ENCODE data around the gene KCNA10.

Gene KCNA10

GRCh38 chr1:110548381-110548780, 29.4 kb upstream of the KCNA10 start:
- Mint-ChIP-seq H3K4me3 (no peak overlapping the region), H3K4me1 (no peaks in the 10 kb centered on the region), H3K27me3 (peaks cover 70% of the 10 kb centered on the region), H3K27ac (ENCODE audit: low read depth) (no peak overlapping the region), H3K9me3 (no peaks in the 10 kb centered on the region), H3K36me3 (ENCODE audit: insufficient read depth) (no peaks in the 10 kb centered on the region)
- ATAC-seq (replicated peaks; ENCODE audit: extremely low read depth, poor library complexity, severe bottlenecking) (no peak), DNase-seq (ENCODE audit: low spot score in 2 of 2) (no peak)

GRCh38 chr1:110547017-110547416, 28.0 kb upstream of the KCNA10 start:
- ATAC-seq (replicated peaks; ENCODE audit: extremely low read depth, poor library complexity, severe bottlenecking) = no peak
- no peak overlapping the region for H3K4me3 Mint-ChIP-seq
- peaks cover 57% of the 10 kb centered on the region for H3K27me3 Mint-ChIP-seq
- H3K27ac Mint-ChIP-seq (ENCODE audit: low read depth) = no peak overlapping the region
- no peaks in the 10 kb centered on the region for H3K36me3 Mint-ChIP-seq (ENCODE audit: insufficient read depth)
- H3K4me1 Mint-ChIP-seq = no peaks in the 10 kb centered on the region
- DNase-seq (ENCODE audit: low spot score in 2 of 2) = no peak
- H3K9me3 Mint-ChIP-seq = no peaks in the 10 kb centered on the region

- ATAC-seq (replicated peaks; ENCODE audit: extremely low read depth, poor library complexity, severe bottlenecking) = no peak
- Mint-ChIP-seq H3K4me1 (no peaks in the 10 kb centered on the region), H3K27ac (ENCODE audit: low read depth) (no peak overlapping the region), H3K36me3 (ENCODE audit: insufficient read depth) (no peaks in the 10 kb centered on the region), H3K27me3 (peaks cover 42% of the 10 kb centered on the region), H3K4me3 (no peak overlapping the region), H3K9me3 (no peaks in the 10 kb centered on the region)
- DNase-seq (ENCODE audit: low spot score in 2 of 2) = no peak
Observed at GRCh38 chr1:110545492-110545891, 26.5 kb upstream of the KCNA10 start.

GRCh38 chr1:110544753-110545152, 25.8 kb upstream of the KCNA10 start:
- ATAC-seq (replicated peaks; ENCODE audit: extremely low read depth, poor library complexity, severe bottlenecking) (no peak), DNase-seq (ENCODE audit: low spot score in 2 of 2) (no peak)
- Mint-ChIP-seq H3K4me3 (no peak overlapping the region), H3K27me3 (peaks cover 40% of the 10 kb centered on the region), H3K4me1 (no peaks in the 10 kb centered on the region), H3K9me3 (no peaks in the 10 kb centered on the region), H3K36me3 (ENCODE audit: insufficient read depth) (no peaks in the 10 kb centered on the region), H3K27ac (ENCODE audit: low read depth) (no peak overlapping the region)

GRCh38 chr1:110542725-110543124, 23.8 kb upstream of the KCNA10 start:
- Mint-ChIP-seq H3K9me3 (no peaks in the 10 kb centered on the region), H3K27ac (ENCODE audit: low read depth) (no peak overlapping the region), H3K36me3 (ENCODE audit: insufficient read depth) (no peaks in the 10 kb centered on the region), H3K4me1 (no peaks in the 10 kb centered on the region), H3K27me3 (peaks cover 40% of the 10 kb centered on the region), H3K4me3 (no peak overlapping the region)
- no peak for DNase-seq (ENCODE audit: low spot score in 2 of 2)
- no peak for ATAC-seq (replicated peaks; ENCODE audit: extremely low read depth, poor library complexity, severe bottlenecking)

DNA sequence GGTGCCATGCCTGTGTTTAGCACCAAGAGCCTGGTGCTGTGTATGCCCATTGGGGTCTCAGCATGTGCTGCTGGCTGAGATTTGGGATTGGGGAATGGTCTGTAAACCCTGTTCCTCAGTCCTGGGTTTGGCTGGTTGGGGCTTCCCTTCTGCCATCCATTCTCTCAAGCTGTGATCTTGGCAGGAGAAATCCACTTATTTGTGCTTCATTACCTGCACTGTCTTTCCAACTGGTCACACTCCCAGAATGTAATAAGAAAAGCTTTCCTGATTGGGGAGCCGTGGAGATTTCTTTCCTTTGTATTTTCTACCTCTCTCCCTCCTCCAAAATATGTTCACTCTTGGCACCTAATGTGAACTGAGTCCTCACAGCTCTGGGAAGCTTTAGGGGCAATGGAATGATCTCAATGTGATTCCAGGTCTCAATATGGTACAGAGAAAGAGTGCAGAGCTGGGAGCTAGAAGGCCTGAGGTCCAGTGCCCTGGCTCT, 23.0 kb upstream of the KCNA10 start:
- H3K4me1 Mint-ChIP-seq = no peaks in the 10 kb centered on the region

DNA sequence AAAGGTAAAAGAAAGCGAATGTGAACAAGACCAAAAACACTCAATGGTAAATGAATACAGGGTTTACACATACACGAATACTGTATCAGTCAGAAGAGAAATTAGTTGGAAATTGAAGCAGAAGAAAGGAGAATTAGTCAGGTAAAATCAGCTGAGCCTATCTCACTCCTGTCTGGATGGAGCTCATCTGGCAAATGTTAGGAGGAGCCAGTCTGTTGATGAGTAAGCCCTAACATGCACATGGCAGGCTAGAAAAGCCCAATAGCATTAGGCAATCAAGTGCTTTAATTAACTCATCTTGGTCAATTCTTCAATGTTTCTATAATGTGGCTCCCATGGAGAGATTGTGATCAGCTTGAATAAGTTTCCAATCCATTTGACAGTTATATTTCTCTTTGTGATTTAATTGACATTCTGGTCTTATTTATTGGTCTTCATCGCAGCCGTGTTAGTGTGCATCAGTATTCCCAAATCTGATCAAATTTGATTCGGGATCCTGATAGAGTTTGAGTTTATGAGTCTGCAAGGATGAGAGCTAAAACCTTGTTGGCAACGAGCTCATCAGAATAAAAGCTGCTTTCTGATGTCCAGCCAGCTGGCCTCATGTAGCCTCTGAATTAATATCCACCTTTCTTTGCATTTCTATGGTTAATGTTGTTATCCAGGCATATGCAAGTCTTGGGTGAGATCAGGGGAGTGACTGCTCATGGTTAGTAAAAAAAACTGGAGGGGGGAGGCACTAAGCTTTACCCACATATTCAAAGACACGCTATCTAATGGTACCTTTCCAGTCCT, 22.1 kb upstream of the KCNA10 start:
- H3K27me3 Mint-ChIP-seq = peaks cover 27% of the 10 kb centered on the region
- no peaks in the 10 kb centered on the region for H3K9me3 Mint-ChIP-seq
- H3K27ac Mint-ChIP-seq (ENCODE audit: low read depth) = no peak overlapping the region
- H3K36me3 Mint-ChIP-seq (ENCODE audit: insufficient read depth) = no peaks in the 10 kb centered on the region
- H3K4me1 Mint-ChIP-seq = no peaks in the 10 kb centered on the region
- no peak for DNase-seq (ENCODE audit: low spot score in 2 of 2)
- ATAC-seq (replicated peaks; ENCODE audit: extremely low read depth, poor library complexity, severe bottlenecking) = no peak
- H3K4me3 Mint-ChIP-seq = no peak overlapping the region

More for the DNA sequence above, 23.0 kb upstream of the KCNA10 start:
- Mint-ChIP-seq H3K4me3 (no peak overlapping the region), H3K9me3 (no peaks in the 10 kb centered on the region), H3K36me3 (ENCODE audit: insufficient read depth) (no peaks in the 10 kb centered on the region), H3K27ac (ENCODE audit: low read depth) (no peak overlapping the region), H3K27me3 (peaks cover 35% of the 10 kb centered on the region)
- DNase-seq (ENCODE audit: low spot score in 2 of 2) (no peak), ATAC-seq (replicated peaks; ENCODE audit: extremely low read depth, poor library complexity, severe bottlenecking) (no peak)

- no peaks in the 10 kb centered on the region for H3K36me3 Mint-ChIP-seq (ENCODE audit: insufficient read depth)
- DNase-seq (ENCODE audit: low spot score in 2 of 2) (no peak), ATAC-seq (replicated peaks; ENCODE audit: extremely low read depth, poor library complexity, severe bottlenecking) (no peak)
- H3K27me3 Mint-ChIP-seq = peaks cover 19% of the 10 kb centered on the region
- H3K9me3 Mint-ChIP-seq = no peaks in the 10 kb centered on the region
- H3K4me3 Mint-ChIP-seq = no peak overlapping the region
- no peaks in the 10 kb centered on the region for H3K4me1 Mint-ChIP-seq
- no peak overlapping the region for H3K27ac Mint-ChIP-seq (ENCODE audit: low read depth)
Observed at GRCh38 chr1:110538921-110539320, 19.9 kb upstream of the KCNA10 start.

DNA sequence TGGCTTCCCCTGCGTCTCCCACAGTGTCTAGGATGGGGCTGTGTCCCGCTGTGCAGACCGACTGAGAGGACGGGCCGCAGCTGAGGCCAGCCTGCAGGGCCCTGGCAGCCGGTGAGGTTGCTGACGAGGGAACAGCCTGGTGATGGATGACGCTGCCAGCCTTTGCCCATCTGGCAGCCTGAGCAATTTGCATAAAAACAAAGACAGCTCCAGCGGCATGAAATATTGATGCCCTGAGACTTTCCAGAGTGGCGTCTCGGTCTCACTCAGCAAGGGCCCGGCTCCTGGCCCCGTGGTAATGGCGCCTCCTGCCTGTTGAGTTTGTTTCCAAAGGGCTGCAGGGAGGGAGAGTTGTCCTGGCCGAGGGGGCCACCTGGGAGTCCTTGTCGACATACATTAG, 19.1 kb upstream of the KCNA10 start:
- Mint-ChIP-seq H3K36me3 (ENCODE audit: insufficient read depth) (no peaks in the 10 kb centered on the region), H3K27ac (ENCODE audit: low read depth) (no peak overlapping the region), H3K4me3 (no peak overlapping the region), H3K4me1 (no peaks in the 10 kb centered on the region), H3K9me3 (no peaks in the 10 kb centered on the region), H3K27me3 (peaks cover 20% of the 10 kb centered on the region)
- no peak for ATAC-seq (replicated peaks; ENCODE audit: extremely low read depth, poor library complexity, severe bottlenecking)
- no peak for DNase-seq (ENCODE audit: low spot score in 2 of 2)

- no peak overlapping the region for H3K27ac Mint-ChIP-seq (ENCODE audit: low read depth)
- H3K36me3 Mint-ChIP-seq (ENCODE audit: insufficient read depth) = no peaks in the 10 kb centered on the region
- DNase-seq (ENCODE audit: low spot score in 2 of 2) (no peak), ATAC-seq (replicated peaks; ENCODE audit: extremely low read depth, poor library complexity, severe bottlenecking) (no peak)
- H3K9me3 Mint-ChIP-seq = no peaks in the 10 kb centered on the region
- peaks cover 34% of the 10 kb centered on the region for H3K27me3 Mint-ChIP-seq
- H3K4me3 Mint-ChIP-seq = no peak overlapping the region
- H3K4me1 Mint-ChIP-seq = no peaks in the 10 kb centered on the region
Observed at GRCh38 chr1:110535985-110536384, 17.0 kb upstream of the KCNA10 start.

GRCh38 chr1:110533230-110533629, 14.3 kb upstream of the KCNA10 start:
- no peak overlapping the region for H3K27ac Mint-ChIP-seq (ENCODE audit: low read depth)
- H3K4me1 Mint-ChIP-seq = no peaks in the 10 kb centered on the region
- H3K36me3 Mint-ChIP-seq (ENCODE audit: insufficient read depth) = no peaks in the 10 kb centered on the region
- no peak overlapping the region for H3K4me3 Mint-ChIP-seq
- ATAC-seq (replicated peaks; ENCODE audit: extremely low read depth, poor library complexity, severe bottlenecking) = no peak
- H3K9me3 Mint-ChIP-seq = no peaks in the 10 kb centered on the region
- no peak for DNase-seq (ENCODE audit: low spot score in 2 of 2)
- peaks cover 53% of the 10 kb centered on the region for H3K27me3 Mint-ChIP-seq

DNA sequence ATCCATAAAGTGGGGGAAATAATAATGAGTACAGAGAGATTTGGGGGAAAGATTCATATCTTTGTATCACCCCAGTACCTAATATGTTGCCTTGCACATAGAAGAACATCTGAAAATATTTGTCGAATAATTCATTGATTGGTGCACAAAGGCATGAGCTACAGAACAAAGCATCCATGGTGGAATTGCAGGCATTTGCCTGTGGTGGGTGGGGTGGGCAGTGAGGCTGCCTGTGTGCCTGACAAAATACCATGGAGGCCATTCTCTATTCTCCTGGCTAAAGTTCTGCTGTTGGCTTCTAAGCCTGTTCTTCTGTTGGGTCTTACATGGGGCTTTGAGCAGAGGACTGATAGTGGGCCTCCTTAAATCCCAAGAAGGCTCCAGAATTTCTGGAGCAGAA, 10.0 kb upstream of the KCNA10 start:
- Mint-ChIP-seq H3K27ac (ENCODE audit: low read depth) (no peak overlapping the region), H3K4me1 (no peaks in the 10 kb centered on the region), H3K36me3 (ENCODE audit: insufficient read depth) (no peaks in the 10 kb centered on the region), H3K9me3 (no peaks in the 10 kb centered on the region), H3K4me3 (no peak overlapping the region), H3K27me3 (peaks cover 48% of the 10 kb centered on the region)
- ATAC-seq (replicated peaks; ENCODE audit: extremely low read depth, poor library complexity, severe bottlenecking) (no peak), DNase-seq (ENCODE audit: low spot score in 2 of 2) (no peak)

DNA sequence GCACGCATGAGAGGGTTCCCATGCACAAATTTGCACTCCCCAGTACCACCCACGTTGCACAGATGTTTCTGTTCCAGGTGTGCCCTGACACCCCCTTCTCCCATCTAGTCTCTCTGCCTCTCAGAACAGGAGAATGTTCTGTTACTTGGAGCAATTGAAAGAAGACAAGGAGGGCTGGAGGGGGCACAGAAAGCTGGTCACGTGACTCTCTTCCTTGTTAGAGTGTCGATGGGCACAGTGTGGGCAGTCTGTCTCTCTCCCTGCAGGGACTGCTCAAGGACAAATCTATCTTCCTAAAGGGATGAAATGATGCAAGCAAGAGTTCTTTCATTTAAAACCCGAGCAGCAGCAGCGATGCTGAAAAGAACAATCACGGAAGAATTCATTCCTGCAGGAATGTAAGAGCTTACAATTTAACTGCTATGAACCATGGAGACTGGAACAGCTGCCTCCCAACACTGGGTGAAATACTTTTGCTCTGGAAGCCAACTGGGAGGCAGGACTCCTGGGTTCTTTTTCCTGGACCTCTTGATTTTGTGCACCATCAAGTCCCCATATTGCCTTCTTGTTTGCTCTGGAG, 7.3 kb upstream of the KCNA10 start:
- H3K36me3 Mint-ChIP-seq (ENCODE audit: insufficient read depth) = no peaks in the 10 kb centered on the region
- no peak overlapping the region for H3K4me3 Mint-ChIP-seq
- H3K9me3 Mint-ChIP-seq = no peaks in the 10 kb centered on the region
- H3K4me1 Mint-ChIP-seq = no peaks in the 10 kb centered on the region
- no peak for ATAC-seq (replicated peaks; ENCODE audit: extremely low read depth, poor library complexity, severe bottlenecking)
- no peak for DNase-seq (ENCODE audit: low spot score in 2 of 2)
- no peak overlapping the region for H3K27ac Mint-ChIP-seq (ENCODE audit: low read depth)
- peaks cover 55% of the 10 kb centered on the region for H3K27me3 Mint-ChIP-seq
